OCI-LY7 (cell line): ENCODE data around the gene ETFBKMT. TPM values are rescaled to one million over a fixed set of nuclear protein-coding genes. Genes with fewer than 3 reads are reported as not detected.
"Not testable (repeated sequence)": the region's sequence is repeated elsewhere in the genome, so short reads cannot be mapped to it uniquely, and the experiment has no call there.

Experiments
- BruUV-seq: library from RNA; stranded (reverse); fragments of 400-500 nt; replicated peaks from 2 replicates; lab custom pipeline; 2021; lab: Mats Ljungman, UMichigan
- CTCF ChIA-PET: fragments of 300-600 bp; sonication (Branson Sonifier 250); formaldehyde crosslinking; loops from one replicate; lab custom pipeline; 2022; ENCODE audit warnings: antibody characterized with exemption; ENCODE audit not compliant: unreplicated experiment; lab: Charles Lee
- POLR2A ChIA-PET: fragments of 300-600 bp; sonication (Branson Sonifier 250); formaldehyde crosslinking; loops from one replicate; lab custom pipeline; 2022; ENCODE audit warnings: antibody characterized with exemption; lab: Charles Lee
- DNase-seq: peaks from one replicate; pipeline ENCODE4 v3.0.0-alpha.2; 2015; ENCODE audit warnings: low spot score
- H2AFZ ChIP-seq: fragments of 200-600 bp; sonication (generic), shearing (Covaris generic); 2 replicates; pipeline ENCODE4 v1.6.1; 2014; ENCODE audit warnings: mild to moderate bottlenecking, antibody characterized with exemption, low read length, moderate library complexity
- H3K27ac ChIP-seq: fragments of 200-600 bp; sonication (generic); 2 replicates; pipeline ENCODE4 v1.5.1; 2014; ENCODE audit warnings: mixed run types, low read depth, mild to moderate bottlenecking, moderate library complexity, low read length, inconsistent platforms; ENCODE audit not compliant: poor library complexity, severe bottlenecking
- H3K36me3 ChIP-seq: fragments of 200-600 bp; sonication (generic); 2 replicates; pipeline ENCODE4 v1.6.1; 2014; ENCODE audit warnings: mild to moderate bottlenecking, antibody characterized with exemption, low read length, moderate library complexity, mixed read lengths; ENCODE audit not compliant: insufficient read depth
- H3K4me1 ChIP-seq: fragments of 200-600 bp; sonication (generic); 2 replicates; pipeline ENCODE4 v1.5.1; 2014; ENCODE audit warnings: mild to moderate bottlenecking, low read length; ENCODE audit not compliant: insufficient read depth, poor library complexity, severe bottlenecking
- H3K4me2 ChIP-seq: fragments of 200-600 bp; sonication (generic); 2 replicates; pipeline ENCODE4 v1.6.1; 2014; ENCODE audit warnings: mild to moderate bottlenecking, low read length
- H3K4me3 ChIP-seq: fragments of 200-600 bp; sonication (generic); 2 replicates; pipeline ENCODE4 v1.5.1; 2014; ENCODE audit warnings: mild to moderate bottlenecking, low read depth, low read length; ENCODE audit not compliant: poor library complexity, severe bottlenecking
- H3K79me2 ChIP-seq: fragments of 200-600 bp; sonication (generic); 2 replicates; pipeline ENCODE4 v1.6.1; 2016; ENCODE audit warnings: low read depth, mild to moderate bottlenecking, low read length, moderate library complexity, mixed read lengths; ENCODE audit not compliant: insufficient read depth
- H3K9me2 ChIP-seq: fragments of 200-600 bp; sonication (generic); 2 replicates; pipeline ENCODE4 v1.6.1; 2016; ENCODE audit warnings: mild to moderate bottlenecking, low read length, mixed read lengths; ENCODE audit not compliant: insufficient read depth
- H3K9me3 ChIP-seq: fragments of 200-600 bp; sonication (generic); 2 replicates; pipeline ENCODE4 v1.6.1; 2014; ENCODE audit warnings: mild to moderate bottlenecking, mixed run types, low read length, mixed read lengths
- H4K20me1 ChIP-seq: fragments of 200-600 bp; sonication (generic); 2 replicates; pipeline ENCODE4 v1.6.1; 2014; ENCODE audit warnings: mild to moderate bottlenecking, antibody characterized with exemption, low read length, moderate library complexity, mixed read lengths; ENCODE audit not compliant: insufficient read depth
- EZH2phosphoT487 ChIP-seq: fragments of 200-600 bp; sonication (generic); IDR thresholded peaks from 2 replicates; pipeline ENCODE4 v1.6.1; 2018; ENCODE audit warnings: low read depth, borderline replicate concordance, mild to moderate bottlenecking, mixed run types, antibody characterized with exemption, low read length, moderate library complexity, mixed read lengths
- intact Hi-C: fragments of 100-400 bp; cut with micrococcal nuclease; formaldehyde crosslinking; loops from one replicate; pipeline ENCODE4 v1.10.0; 2022; ENCODE audit not compliant: unreplicated experiment
- total RNA-seq, 2 experiments: library from RNA; depleted of rRNA in 1 of 2; stranded (reverse); fragments of >200 nt in 1 of 2; shearing (Covaris generic) in 1 of 2; gene quantifications; 2 replicates each; pipeline ENCODE4 v1.2.3, GENCODE V29; 2014 to 2022
- TF ChIP-seq, protein P1 (sequence below): fragments of 200-600 bp; sonication (generic); conservative IDR thresholded peaks from 2 replicates; pipeline ENCODE4 v1.5.1; 2014; ENCODE audit warnings: mild to moderate bottlenecking, antibody characterized with exemption, low read length, moderate library complexity, mixed read lengths

ETFBKMT gene
- total RNA-seq, 2 experiments from 2014 or later: 0.92 to 2.8 TPM

DNA sequence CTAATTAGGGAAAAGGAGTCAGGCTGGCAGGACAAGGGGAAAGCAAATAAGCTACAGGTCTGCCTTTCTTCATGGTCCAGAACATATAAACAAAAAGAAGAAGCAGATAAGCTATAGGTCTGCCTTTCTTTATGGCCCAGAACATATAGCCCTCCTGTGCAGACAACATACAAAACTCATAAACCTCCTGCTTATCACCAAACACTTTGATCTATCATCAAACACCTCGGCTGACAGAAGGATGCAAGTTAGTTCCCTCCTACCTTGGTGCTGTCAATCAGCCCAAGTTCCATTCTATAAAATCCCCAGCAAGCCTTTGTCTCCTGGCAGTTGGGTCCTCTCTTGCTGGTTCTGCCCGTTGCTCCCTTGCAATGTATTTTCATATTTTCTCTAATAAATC is 46.1 kb downstream of the ETFBKMT start:
- TF ChIP-seq, protein P1, sequence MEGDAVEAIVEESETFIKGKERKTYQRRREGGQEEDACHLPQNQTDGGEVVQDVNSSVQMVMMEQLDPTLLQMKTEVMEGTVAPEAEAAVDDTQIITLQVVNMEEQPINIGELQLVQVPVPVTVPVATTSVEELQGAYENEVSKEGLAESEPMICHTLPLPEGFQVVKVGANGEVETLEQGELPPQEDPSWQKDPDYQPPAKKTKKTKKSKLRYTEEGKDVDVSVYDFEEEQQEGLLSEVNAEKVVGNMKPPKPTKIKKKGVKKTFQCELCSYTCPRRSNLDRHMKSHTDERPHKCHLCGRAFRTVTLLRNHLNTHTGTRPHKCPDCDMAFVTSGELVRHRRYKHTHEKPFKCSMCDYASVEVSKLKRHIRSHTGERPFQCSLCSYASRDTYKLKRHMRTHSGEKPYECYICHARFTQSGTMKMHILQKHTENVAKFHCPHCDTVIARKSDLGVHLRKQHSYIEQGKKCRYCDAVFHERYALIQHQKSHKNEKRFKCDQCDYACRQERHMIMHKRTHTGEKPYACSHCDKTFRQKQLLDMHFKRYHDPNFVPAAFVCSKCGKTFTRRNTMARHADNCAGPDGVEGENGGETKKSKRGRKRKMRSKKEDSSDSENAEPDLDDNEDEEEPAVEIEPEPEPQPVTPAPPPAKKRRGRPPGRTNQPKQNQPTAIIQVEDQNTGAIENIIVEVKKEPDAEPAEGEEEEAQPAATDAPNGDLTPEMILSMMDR: no peak
- no peak for TF ChIP-seq EZH2phosphoT487
- H4K20me1 ChIP-seq: no peaks in the 10 kb centered on the region
- H3K9me3 ChIP-seq: peaks cover 8% of the 10 kb centered on the region; the same call in 1 of the 2 replicates
- no peaks in the 10 kb centered on the region for H3K9me2 ChIP-seq
- ChIA-PET CTCF (no interaction called here), POLR2A (interaction anchor here (0.6 to 1.1 kb wide), 4 partner anchors 10 to 595 kb away, joined by 3 to 8 read pairs (median 4); no protein-coding TSS in a partner anchor)
- peaks cover 31% of the 10 kb centered on the region for H3K36me3 ChIP-seq
- no TSS peak for BruUV-seq
- H3K4me2 ChIP-seq: no peak overlapping the region
- DNase-seq: no peak
- H2AFZ ChIP-seq: no peak overlapping the region
- H3K4me1 ChIP-seq: no peaks in the 10 kb centered on the region
- no peak overlapping the region for H3K4me3 ChIP-seq
- no peak overlapping the region for H3K27ac ChIP-seq
- H3K79me2 ChIP-seq: no peaks in the 10 kb centered on the region
- intact Hi-C loops: no loop called here

DNA sequence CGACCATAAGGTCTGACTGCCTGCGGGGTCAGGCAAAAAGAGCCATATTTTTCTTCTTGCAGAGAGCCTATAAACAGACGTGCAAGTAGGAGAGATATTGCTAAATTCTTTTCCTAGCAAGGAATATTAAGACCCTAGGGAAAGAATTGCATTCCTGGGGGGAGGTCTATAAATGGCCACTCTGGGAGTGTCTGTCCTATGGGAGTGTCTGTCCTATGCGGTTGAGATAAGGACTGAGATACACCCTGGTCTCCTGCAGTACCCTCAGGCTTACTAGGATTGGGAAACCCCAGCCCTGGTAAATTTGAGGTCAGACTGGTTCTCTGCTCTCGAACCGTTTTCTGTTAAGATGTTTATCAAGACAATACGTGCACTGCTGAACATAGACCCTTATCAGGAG is 48.6 kb downstream of the ETFBKMT start:
- CTCF ChIA-PET, DNase-seq, H3K79me2 ChIP-seq, H3K27ac ChIP-seq, H2AFZ ChIP-seq, BruUV-seq, H3K4me1 ChIP-seq, intact Hi-C loops, H3K9me2 ChIP-seq, H3K4me3 ChIP-seq, H3K9me3 ChIP-seq, H4K20me1 ChIP-seq, H3K4me2 ChIP-seq: not testable (repeated sequence)
- POLR2A ChIA-PET: interaction anchor here (0.6 kb wide), 1 partner anchor 14 kb away, joined by 3 read pairs; no protein-coding TSS in a partner anchor
- H3K36me3 ChIP-seq: peaks cover 26% of the 10 kb centered on the region

DNA sequence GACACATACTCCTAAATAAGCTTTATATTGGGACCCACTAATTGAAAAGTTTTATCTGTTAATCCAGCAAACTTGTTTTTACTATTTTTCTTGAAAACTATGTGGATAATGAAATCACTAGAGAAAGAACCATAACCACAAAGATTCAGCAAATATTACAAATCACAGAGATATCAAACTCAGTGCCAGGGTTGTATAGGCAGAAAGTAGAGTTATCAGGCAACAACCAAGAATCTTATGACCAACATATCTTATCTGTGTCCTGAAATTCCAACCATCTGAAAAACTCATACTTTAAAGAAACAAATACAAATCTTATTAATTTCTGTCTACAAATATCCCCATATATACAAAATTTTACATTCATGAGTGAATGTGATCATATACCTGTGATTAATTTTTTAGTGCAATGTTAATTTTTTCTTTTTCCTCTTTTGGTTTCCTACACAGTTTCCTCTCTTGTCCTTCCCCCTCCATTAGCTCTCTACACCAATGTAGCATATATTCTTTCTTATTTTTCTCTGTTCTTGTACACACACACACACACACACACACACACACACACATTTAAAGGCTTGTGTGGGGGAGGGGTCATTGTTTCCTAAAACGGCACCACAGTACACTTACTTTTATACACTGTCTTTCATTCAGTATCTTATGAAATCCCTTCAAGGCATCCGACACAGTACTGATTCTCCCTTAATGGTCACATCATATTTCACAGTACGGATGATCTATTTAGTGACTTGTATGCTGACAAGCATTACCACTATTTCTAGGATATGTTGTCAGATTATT is 50.7 kb downstream of the ETFBKMT start:
- POLR2A ChIA-PET: interaction anchor here (0.6 to 1.1 kb wide), 3 partner anchors 11 to 204 kb away, joined by 3 to 5 read pairs (median 5); no protein-coding TSS in a partner anchor

More for the DNA sequence above, 50.7 kb downstream of the ETFBKMT start:
- no peak for DNase-seq
- Histone ChIP-seq H3K9me3 (peaks cover 12% of the 10 kb centered on the region; the same call in 1 of the 2 replicates), H3K27ac (no peak overlapping the region), H3K4me2 (no peak overlapping the region), H2AFZ (no peak overlapping the region), H4K20me1 (no peaks in the 10 kb centered on the region), H3K36me3 (peaks cover 31% of the 10 kb centered on the region), H3K4me1 (peaks cover 8% of the 10 kb centered on the region), H3K9me2 (no peaks in the 10 kb centered on the region), H3K79me2 (no peaks in the 10 kb centered on the region), H3K4me3 (no peak overlapping the region)
- CTCF ChIA-PET: no interaction called here
- TF ChIP-seq, protein P1: no peak
- no peak for TF ChIP-seq EZH2phosphoT487
- intact Hi-C loops: no loop called here
- no TSS peak for BruUV-seq
